Stimulated activated CD8-positive, alpha-beta memory T cell treated with anti-CD3 and anti-CD28 coated beads, Interleukin-15, amount 100 ng/mL, for 1 hour (primary cell): ENCODE measurements around the gene RORB.
"Not testable (repeated sequence)": the region's sequence is repeated elsewhere in the genome, so short reads cannot be mapped to it uniquely, and the experiment has no call there.

ENCODE experiments used
- DNase-seq: peaks from one replicate; pipeline ENCODE4 v3.0.0-alpha.2; 2020; ENCODE audit warnings: low read depth

RORB gene

GRCh38 chr9:74513221-74513620 lies 16.1 kb downstream of the RORB start:
- no peak for DNase-seq

GRCh38 chr9:74517188-74517587 lies 20.1 kb downstream of the RORB start:
- DNase-seq, result no peak

- DNase-seq, result no peak
Measured at GRCh38 chr9:74519419-74519818, 22.3 kb downstream of the RORB start.

GRCh38 chr9:74521009-74521408 lies 23.9 kb downstream of the RORB start:
- no peak for DNase-seq

- DNase-seq, result no peak
Measured at GRCh38 chr9:74524289-74524688, 27.2 kb downstream of the RORB start.

GRCh38 chr9:74526215-74526614 lies 29.1 kb downstream of the RORB start:
- DNase-seq, result no peak

GRCh38 chr9:74527718-74528117 lies 30.6 kb downstream of the RORB start:
- DNase-seq, result no peak

GRCh38 chr9:74528207-74528606 lies 31.1 kb downstream of the RORB start:
- no peak for DNase-seq

GRCh38 chr9:74530458-74530857 lies 33.3 kb downstream of the RORB start:
- DNase-seq, result not testable (repeated sequence)

- no peak for DNase-seq
Measured at GRCh38 chr9:74533253-74533652, 36.1 kb downstream of the RORB start.

GRCh38 chr9:74534841-74535240 lies 37.7 kb downstream of the RORB start:
- no peak for DNase-seq

- no peak for DNase-seq
Measured at GRCh38 chr9:74543145-74543544, 46.0 kb downstream of the RORB start.

- DNase-seq, result no peak
Measured at GRCh38 chr9:74551266-74551665, 54.1 kb downstream of the RORB start.

- DNase-seq, result no peak
Measured at GRCh38 chr9:74554751-74555419, 57.8 kb downstream of the RORB start.

GRCh38 chr9:74555565-74555964 lies 58.4 kb downstream of the RORB start:
- no peak for DNase-seq

- no peak for DNase-seq
Measured at GRCh38 chr9:74556685-74557084, 59.5 kb downstream of the RORB start.

- DNase-seq, result no peak
Measured at GRCh38 chr9:74557571-74557970, 60.4 kb downstream of the RORB start.

GRCh38 chr9:74562611-74563010 lies 65.5 kb downstream of the RORB start:
- no peak for DNase-seq

- DNase-seq, result no peak
Measured at GRCh38 chr9:74570879-74571512, 73.9 kb downstream of the RORB start.

- no peak for DNase-seq
Measured at GRCh38 chr9:74573640-74574191, 76.6 kb downstream of the RORB start.

- DNase-seq, result no peak
Measured at GRCh38 chr9:74576176-74576575, 79.0 kb downstream of the RORB start.

- DNase-seq, result no peak
Measured at GRCh38 chr9:74577956-74578355, 80.8 kb downstream of the RORB start.

GRCh38 chr9:74589576-74589975 lies 92.4 kb downstream of the RORB start:
- no peak for DNase-seq

GRCh38 chr9:74595286-74595685 lies 98.2 kb downstream of the RORB start:
- no peak for DNase-seq
